Measurements from ENCODE around the gene GALNT2. TPM values are rescaled to one million over a fixed set of nuclear protein-coding genes. Genes with fewer than 3 reads are reported as not detected.

The GALNT2 gene
- total and polyA plus RNA-seq, 4 donors: 47.5 to 182 (median 114) TPM

DNA sequence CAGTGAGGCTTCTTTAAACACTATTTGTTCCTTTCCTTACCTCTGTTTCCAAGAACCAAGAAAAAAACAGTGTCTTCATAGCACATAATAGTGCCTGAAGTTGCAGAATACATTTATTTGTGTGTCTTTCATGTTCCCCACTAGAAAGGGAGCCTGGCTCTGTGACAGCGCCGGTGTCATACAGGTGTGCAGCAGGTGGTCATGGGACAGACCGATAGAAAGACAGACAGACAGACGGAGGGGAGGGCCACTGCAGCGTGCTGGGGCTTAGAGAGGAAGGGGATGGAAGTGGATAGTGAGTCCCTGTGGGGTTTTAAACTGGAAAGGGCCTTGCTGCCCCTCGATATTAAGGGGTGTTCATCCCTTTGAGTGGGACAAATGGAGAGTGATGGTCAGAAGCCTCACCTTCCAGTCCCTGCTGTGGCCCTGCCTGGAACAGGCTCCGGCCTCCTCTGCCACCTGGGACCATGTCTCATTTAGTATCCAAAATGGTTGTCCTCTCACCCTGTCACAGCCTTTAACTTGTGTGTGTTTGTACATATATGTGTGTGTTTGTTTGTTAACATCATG, 206.2 kb downstream of the GALNT2 start:
- Histone ChIP-seq H3K9me3 (ENCODE audit: control insufficient read depth in 4 of 4, low read length in 3 of 4) (no peaks in the 10 kb centered on the region), H3K36me3 (ENCODE audit: control insufficient read depth in 4 of 4, insufficient read depth in 3 of 4, low read depth in 1 of 4, low read length in 3 of 4) (peaks cover 3 to 59% (median 26%) of the 10 kb centered on the region in 4 donors), H3K9ac (ENCODE audit: low read depth in 1 of 2, low read length in 2 of 2) (no peak overlapping the region), H3K4me1 (ENCODE audit: control insufficient read depth in 4 of 4, insufficient read depth in 4 of 4, low read length in 3 of 4) (no peaks in the 10 kb centered on the region), H3K27me3 (ENCODE audit: control insufficient read depth in 4 of 4, insufficient read depth in 4 of 4, low read length in 3 of 4) (no peaks in the 10 kb centered on the region), H3K27ac (ENCODE audit: low read depth in 1 of 2, low read length in 2 of 2) (no peak overlapping the region), H3K4me3 (ENCODE audit: low read depth in 1 of 3, low read length in 3 of 3) (no peak overlapping the region)
- WGBS: 95% methylated on average over 7 of the region's 7 CpGs
- TF ChIP-seq, protein P1, sequence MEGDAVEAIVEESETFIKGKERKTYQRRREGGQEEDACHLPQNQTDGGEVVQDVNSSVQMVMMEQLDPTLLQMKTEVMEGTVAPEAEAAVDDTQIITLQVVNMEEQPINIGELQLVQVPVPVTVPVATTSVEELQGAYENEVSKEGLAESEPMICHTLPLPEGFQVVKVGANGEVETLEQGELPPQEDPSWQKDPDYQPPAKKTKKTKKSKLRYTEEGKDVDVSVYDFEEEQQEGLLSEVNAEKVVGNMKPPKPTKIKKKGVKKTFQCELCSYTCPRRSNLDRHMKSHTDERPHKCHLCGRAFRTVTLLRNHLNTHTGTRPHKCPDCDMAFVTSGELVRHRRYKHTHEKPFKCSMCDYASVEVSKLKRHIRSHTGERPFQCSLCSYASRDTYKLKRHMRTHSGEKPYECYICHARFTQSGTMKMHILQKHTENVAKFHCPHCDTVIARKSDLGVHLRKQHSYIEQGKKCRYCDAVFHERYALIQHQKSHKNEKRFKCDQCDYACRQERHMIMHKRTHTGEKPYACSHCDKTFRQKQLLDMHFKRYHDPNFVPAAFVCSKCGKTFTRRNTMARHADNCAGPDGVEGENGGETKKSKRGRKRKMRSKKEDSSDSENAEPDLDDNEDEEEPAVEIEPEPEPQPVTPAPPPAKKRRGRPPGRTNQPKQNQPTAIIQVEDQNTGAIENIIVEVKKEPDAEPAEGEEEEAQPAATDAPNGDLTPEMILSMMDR (IDR thresholded peaks at IDR 0.05; ENCODE audit: low read depth, low read length, missing input control): no peak
- no peak for TF ChIP-seq NR2F2 (IDR thresholded peaks at IDR 0.05)
- TF ChIP-seq RXRA (IDR thresholded peaks at IDR 0.05): no peak
- no peak for DNase-seq (ENCODE audit: low spot score)

DNA sequence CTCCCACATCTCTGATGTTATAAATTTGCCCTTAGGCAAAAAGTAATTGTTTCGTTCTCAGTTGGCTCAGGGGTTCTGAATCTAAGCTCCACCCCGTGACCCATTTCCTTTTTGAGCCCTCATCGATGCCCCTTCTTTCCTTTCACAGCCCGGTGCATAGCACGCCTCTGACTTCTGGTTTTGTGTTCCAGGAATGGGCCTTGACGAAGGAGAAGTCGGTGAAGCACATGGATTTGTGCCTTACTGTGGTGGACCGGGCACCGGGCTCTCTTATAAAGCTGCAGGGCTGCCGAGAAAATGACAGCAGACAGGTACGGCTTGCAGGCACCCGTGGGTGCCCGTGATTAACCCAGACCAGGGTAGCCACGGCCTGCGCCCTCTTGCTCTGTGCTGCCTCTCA, 207.2 kb downstream of the GALNT2 start:
- TF ChIP-seq NR2F2 (IDR thresholded peaks at IDR 0.05) (peak; percentile 39), GABPA (IDR thresholded peaks at IDR 0.05 in 1 of 2, conservative IDR thresholded peaks at IDR 0.05 in 1 of 2) (no peak)
- DNase-seq (ENCODE audit: low spot score): no peak
- Histone ChIP-seq H3K9me3 (ENCODE audit: control insufficient read depth in 4 of 4, low read length in 3 of 4) (no peaks in the 10 kb centered on the region), H3K4me3 (ENCODE audit: low read depth in 1 of 3, low read length in 3 of 3) (no peak overlapping the region), H3K36me3 (ENCODE audit: control insufficient read depth in 4 of 4, insufficient read depth in 3 of 4, low read depth in 1 of 4, low read length in 3 of 4) (peaks cover 4 to 69% (median 34%) of the 10 kb centered on the region in 4 donors), H3K9ac (ENCODE audit: low read depth in 1 of 2, low read length in 2 of 2) (no peak overlapping the region), H3K27me3 (ENCODE audit: control insufficient read depth in 4 of 4, insufficient read depth in 4 of 4, low read length in 3 of 4) (no peaks in the 10 kb centered on the region), H3K27ac (ENCODE audit: low read depth in 1 of 2, low read length in 2 of 2) (no peak overlapping the region), H3K4me1 (ENCODE audit: control insufficient read depth in 4 of 4, insufficient read depth in 4 of 4, low read length in 3 of 4) (no peaks in the 10 kb centered on the region)
- WGBS: 75% methylated on average over 15 of the region's 15 CpGs

DNA sequence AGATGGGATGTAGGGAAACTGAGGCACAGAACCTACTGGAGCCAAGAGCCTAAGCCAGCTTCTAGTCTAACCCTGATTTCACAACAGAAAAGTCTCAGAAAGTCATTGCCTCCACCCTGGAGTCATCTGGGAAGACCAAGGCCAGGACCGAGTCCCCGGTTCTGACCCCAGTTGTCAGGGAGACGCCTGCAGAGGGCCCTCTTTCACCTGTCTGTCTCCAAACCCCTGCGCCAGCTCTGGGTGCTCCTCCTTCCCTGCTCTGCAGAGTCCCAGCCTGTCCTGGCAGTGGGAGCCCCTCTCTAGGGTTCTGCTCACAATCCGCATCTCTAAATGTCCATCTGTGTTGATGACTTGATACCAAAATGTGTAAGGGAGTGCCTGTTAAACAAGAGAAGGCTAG, 209.4 kb downstream of the GALNT2 start:
- H3K9ac ChIP-seq (ENCODE audit: low read depth in 1 of 2, low read length in 2 of 2): no peak overlapping the region
- H3K36me3 ChIP-seq (ENCODE audit: control insufficient read depth in 4 of 4, insufficient read depth in 3 of 4, low read depth in 1 of 4, low read length in 3 of 4): peaks cover 12 to 77% (median 43%) of the 10 kb centered on the region in 4 donors
- no peaks in the 10 kb centered on the region for H3K27me3 ChIP-seq (ENCODE audit: control insufficient read depth in 4 of 4, insufficient read depth in 4 of 4, low read length in 3 of 4)
- 96% methylated on average over 5 of the region's 5 CpGs for WGBS
- no peak for DNase-seq (ENCODE audit: low spot score)
- no peak overlapping the region for H3K27ac ChIP-seq (ENCODE audit: low read depth in 1 of 2, low read length in 2 of 2)
- H3K9me3 ChIP-seq (ENCODE audit: control insufficient read depth in 4 of 4, low read length in 3 of 4): no peaks in the 10 kb centered on the region
- H3K4me3 ChIP-seq (ENCODE audit: low read depth in 1 of 3, low read length in 3 of 3): no peak overlapping the region
- no peaks in the 10 kb centered on the region for H3K4me1 ChIP-seq (ENCODE audit: control insufficient read depth in 4 of 4, insufficient read depth in 4 of 4, low read length in 3 of 4)
- no peak for TF ChIP-seq RAD21 (IDR thresholded peaks at IDR 0.05)
- TF ChIP-seq, protein P2, sequence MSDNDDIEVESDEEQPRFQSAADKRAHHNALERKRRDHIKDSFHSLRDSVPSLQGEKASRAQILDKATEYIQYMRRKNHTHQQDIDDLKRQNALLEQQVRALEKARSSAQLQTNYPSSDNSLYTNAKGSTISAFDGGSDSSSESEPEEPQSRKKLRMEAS (IDR thresholded peaks at IDR 0.05): no peak
- no peak for TF ChIP-seq RXRA (IDR thresholded peaks at IDR 0.05)
- no peak for TF ChIP-seq TAF1 (conservative IDR thresholded peaks at IDR 0.05)
- no peak for TF ChIP-seq YY1 (IDR thresholded peaks at IDR 0.05)

DNA sequence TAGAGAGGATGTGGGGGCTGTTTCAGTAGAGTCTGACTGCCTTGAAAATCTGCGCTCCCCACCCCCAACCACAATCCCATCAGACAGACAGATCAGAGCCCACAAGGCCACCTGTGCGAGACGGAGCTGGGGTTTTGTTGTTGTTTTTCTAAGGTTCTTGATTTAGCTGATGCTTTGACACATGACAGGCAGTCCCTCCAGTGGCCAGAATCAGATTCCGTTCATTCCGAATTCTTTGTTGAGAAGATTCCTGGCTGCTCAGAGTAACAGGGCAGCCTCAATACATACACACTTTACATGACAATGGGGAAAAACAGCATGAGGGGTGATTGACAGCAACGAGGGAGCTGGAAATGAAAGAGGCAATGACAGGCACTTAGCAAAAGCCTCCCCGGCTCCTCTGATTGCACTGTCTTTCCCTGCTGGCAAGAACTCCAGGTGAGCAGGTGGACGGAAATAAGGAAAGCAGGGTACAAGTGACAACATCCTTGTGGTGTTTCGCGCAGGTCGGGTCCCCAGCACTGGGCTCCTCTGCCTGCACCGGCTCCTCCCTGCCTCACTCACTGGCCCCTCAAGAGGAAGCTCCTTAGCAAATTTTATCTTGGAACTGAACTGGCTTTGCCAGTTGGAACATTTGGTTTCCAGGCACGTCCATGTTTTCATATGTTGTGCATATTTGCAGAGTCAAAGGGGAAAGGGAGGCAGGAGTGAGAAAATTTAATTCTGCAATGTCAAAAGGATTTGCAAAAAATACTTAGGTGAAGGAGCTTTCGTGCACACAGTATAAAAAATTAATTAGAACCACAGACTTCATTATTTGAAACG, 210.4 kb downstream of the GALNT2 start:
- no peak overlapping the region for H3K27ac ChIP-seq (ENCODE audit: low read depth in 1 of 2, low read length in 2 of 2)
- H3K9me3 ChIP-seq (ENCODE audit: control insufficient read depth in 4 of 4, low read length in 3 of 4): no peaks in the 10 kb centered on the region
- DNase-seq (ENCODE audit: low spot score): no peak
- no peak overlapping the region for H3K9ac ChIP-seq (ENCODE audit: low read depth in 1 of 2, low read length in 2 of 2)
- TF ChIP-seq RAD21 (IDR thresholded peaks at IDR 0.05): no peak
- TF ChIP-seq, protein P3, sequence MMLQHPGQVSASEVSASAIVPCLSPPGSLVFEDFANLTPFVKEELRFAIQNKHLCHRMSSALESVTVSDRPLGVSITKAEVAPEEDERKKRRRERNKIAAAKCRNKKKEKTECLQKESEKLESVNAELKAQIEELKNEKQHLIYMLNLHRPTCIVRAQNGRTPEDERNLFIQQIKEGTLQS (IDR thresholded peaks at IDR 0.05): no peak
- no peak for TF ChIP-seq GABPA (IDR thresholded peaks at IDR 0.05 in 1 of 2, conservative IDR thresholded peaks at IDR 0.05 in 1 of 2)
- H3K36me3 ChIP-seq (ENCODE audit: control insufficient read depth in 4 of 4, insufficient read depth in 3 of 4, low read depth in 1 of 4, low read length in 3 of 4): peaks cover 10 to 70% (median 41%) of the 10 kb centered on the region in 4 donors
- H3K4me1 ChIP-seq (ENCODE audit: control insufficient read depth in 4 of 4, insufficient read depth in 4 of 4, low read length in 3 of 4): no peaks in the 10 kb centered on the region
- 75% methylated on average over 15 of the region's 15 CpGs for WGBS
- H3K4me3 ChIP-seq (ENCODE audit: low read depth in 1 of 3, low read length in 3 of 3): no peak overlapping the region
- H3K27me3 ChIP-seq (ENCODE audit: control insufficient read depth in 4 of 4, insufficient read depth in 4 of 4, low read length in 3 of 4): no peaks in the 10 kb centered on the region
